Thyroid gland (tissue), 4 donors: ENCODE measurements around the gene SZT2.

ENCODE experiments used
- POLR2A ChIP-seq, 2 donors: fragments of 450-650 bp; IDR thresholded peaks; one replicate each; pipeline ENCODE4 v1.6.1; 2017; ENCODE audit warnings: antibody characterized with exemption in 2 of 2, mild to moderate bottlenecking in 2 of 2, moderate library complexity in 1 of 2
- TF ChIP-seq, protein P1 (sequence below), 6 experiments: fragments of 200-600 bp in 3 of 6; fragments of 450-650 bp in 3 of 6; sonication (generic) in 3 of 6; IDR thresholded peaks; one replicate each; pipeline ENCODE4 v1.5.1; 2016 to 2019; ENCODE audit warnings: antibody characterized with exemption in 6 of 6, mild to moderate bottlenecking in 2 of 6, inconsistent platforms in 1 of 6, moderate library complexity in 1 of 6

DNA sequence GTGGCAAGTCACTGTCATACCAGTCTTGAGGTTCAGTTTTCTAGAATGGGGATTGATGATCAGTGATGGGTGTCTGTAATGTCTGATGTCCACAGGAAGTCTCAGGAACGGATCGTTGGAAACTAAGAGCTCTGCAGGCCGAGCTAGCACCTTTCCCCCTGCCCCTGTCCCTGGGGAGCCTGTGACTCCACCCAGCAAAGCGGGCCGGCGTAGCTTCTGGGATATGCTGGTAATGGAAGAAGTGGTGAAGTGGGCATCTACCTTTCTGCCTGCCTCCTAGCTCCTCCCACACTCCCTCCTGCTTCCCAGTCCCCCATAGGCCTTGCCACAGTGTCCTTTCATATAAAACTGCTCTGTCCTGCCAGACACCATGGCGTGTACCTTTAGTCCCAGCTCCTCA, 50.7 kb downstream of the SZT2 start:
- TF ChIP-seq, protein P1, sequence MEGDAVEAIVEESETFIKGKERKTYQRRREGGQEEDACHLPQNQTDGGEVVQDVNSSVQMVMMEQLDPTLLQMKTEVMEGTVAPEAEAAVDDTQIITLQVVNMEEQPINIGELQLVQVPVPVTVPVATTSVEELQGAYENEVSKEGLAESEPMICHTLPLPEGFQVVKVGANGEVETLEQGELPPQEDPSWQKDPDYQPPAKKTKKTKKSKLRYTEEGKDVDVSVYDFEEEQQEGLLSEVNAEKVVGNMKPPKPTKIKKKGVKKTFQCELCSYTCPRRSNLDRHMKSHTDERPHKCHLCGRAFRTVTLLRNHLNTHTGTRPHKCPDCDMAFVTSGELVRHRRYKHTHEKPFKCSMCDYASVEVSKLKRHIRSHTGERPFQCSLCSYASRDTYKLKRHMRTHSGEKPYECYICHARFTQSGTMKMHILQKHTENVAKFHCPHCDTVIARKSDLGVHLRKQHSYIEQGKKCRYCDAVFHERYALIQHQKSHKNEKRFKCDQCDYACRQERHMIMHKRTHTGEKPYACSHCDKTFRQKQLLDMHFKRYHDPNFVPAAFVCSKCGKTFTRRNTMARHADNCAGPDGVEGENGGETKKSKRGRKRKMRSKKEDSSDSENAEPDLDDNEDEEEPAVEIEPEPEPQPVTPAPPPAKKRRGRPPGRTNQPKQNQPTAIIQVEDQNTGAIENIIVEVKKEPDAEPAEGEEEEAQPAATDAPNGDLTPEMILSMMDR (IDR thresholded peaks at IDR 0.05), result no peak
- TF ChIP-seq POLR2A (IDR thresholded peaks at IDR 0.05), result no peak
